HepG2 (cell line): ENCODE data around the gene MTMR4. TPM values are rescaled to one million over a fixed set of nuclear protein-coding genes. Genes with fewer than 3 reads are reported as not detected.

Experiments used
- ATAC-seq: fragments of 200-7000 bp; cut with Tn5 transposase; 3 replicates; pipeline ENCODE4 v1.9.1; 2020; ENCODE audit warnings: mild to moderate bottlenecking, moderate library complexity
- BruUV-seq: library from RNA; stranded (reverse); fragments of 400-500 nt; replicated peaks from 2 replicates; lab custom pipeline; 2021; lab: Mats Ljungman, UMichigan
- CTCF ChIA-PET: fragments of 300-600 bp; formaldehyde crosslinking; extraction: SDS; loops from one replicate; lab custom pipeline; 2021; ENCODE audit warnings: low total read pairs, inconsistent platforms, low intra/inter-chr PET ratio; lab: Yijun Ruan, JAX
- POLR2A ChIA-PET: fragments of 350-600 bp; sonication (Branson Sonifier 250); formaldehyde crosslinking; loops from one replicate; lab custom pipeline; 2020; ENCODE audit warnings: antibody characterized with exemption, inconsistent platforms; lab: Yijun Ruan, JAX
- DNase-seq: peaks from one replicate; pipeline ENCODE4 v3.0.0-alpha.2; 2015; ENCODE audit warnings: low spot score
- FAIRE-seq: peaks from 3 replicates; lab custom pipeline; 2011; peaks lifted over from hg19 to GRCh38; lab: Jason Lieb, UNC
- H2AFZ ChIP-seq: one replicate; pipeline ENCODE4 v1.6.1; 2011; ENCODE audit warnings: low read length, inconsistent platforms
- H3K27ac ChIP-seq: fragments of 300-600 bp; 3 replicates; pipeline ENCODE4 v1.8.0; 2011; ENCODE audit warnings: mixed run types, mild to moderate bottlenecking, mixed read lengths, low read length, inconsistent platforms; ENCODE audit not compliant: insufficient read depth; ENCODE audit errors: extremely low read length
- H3K27me3 ChIP-seq, 2 experiments: fragments of 200-600 bp in 1 of 2; 2 replicates in 1 of 2; 3 replicates in 1 of 2; pipeline versions ENCODE4 v1.6.0 to v1.8.0; 2011; ENCODE audit warnings: low read length in 2 of 2, mild to moderate bottlenecking in 2 of 2, moderate library complexity in 2 of 2, inconsistent platforms in 1 of 2; ENCODE audit not compliant: insufficient read depth in 2 of 2, control insufficient read depth in 1 of 2
- H3K36me3 ChIP-seq, 2 experiments: fragments of 200-600 bp in 1 of 2; replicated peaks in 1 of 2; 2 replicates in 1 of 2; 3 replicates in 1 of 2; pipeline versions ENCODE4 v1.5.1 to v1.8.0; 2011; ENCODE audit warnings: low read length in 2 of 2, inconsistent platforms in 1 of 2; ENCODE audit not compliant: insufficient read depth in 2 of 2, control insufficient read depth in 1 of 2
- H3K4me1 ChIP-seq: 2 replicates; pipeline ENCODE4 v1.5.1; 2012; ENCODE audit warnings: low read length, inconsistent platforms; ENCODE audit not compliant: insufficient read depth
- H3K4me2 ChIP-seq: 2 replicates; pipeline ENCODE4 v1.6.0; 2011; ENCODE audit warnings: low read depth, low read length, inconsistent platforms
- H3K4me3 ChIP-seq, 3 experiments: fragments of 200-600 bp in 1 of 3; sonication (generic), shearing (Covaris generic) in 1 of 3; replicated peaks in 1 of 3; 2 replicates each; pipeline ENCODE4 v1.5.1; 2011 to 2016; ENCODE audit warnings: low read length in 3 of 3, inconsistent platforms in 2 of 3, low read depth in 2 of 3, mild to moderate bottlenecking in 2 of 3, control low read depth in 1 of 3, mixed read lengths in 1 of 3; ENCODE audit not compliant: insufficient read depth in 1 of 3
- H3K79me2 ChIP-seq: one replicate; pipeline ENCODE4 v1.6.1; 2011; ENCODE audit warnings: low read length, inconsistent platforms; ENCODE audit not compliant: insufficient read depth
- H3K9ac ChIP-seq: 2 replicates; pipeline ENCODE4 v1.6.0; 2011; ENCODE audit warnings: mild to moderate bottlenecking, low read depth, low read length, inconsistent platforms; ENCODE audit not compliant: insufficient read depth
- H3K9me3 ChIP-seq: 2 replicates; pipeline ENCODE4 v1.5.1; 2012; ENCODE audit warnings: mild to moderate bottlenecking, low read length
- H4K20me1 ChIP-seq: 2 replicates; pipeline ENCODE4 v1.6.0; 2011; ENCODE audit warnings: inconsistent platforms, mild to moderate bottlenecking, low read length, moderate library complexity; ENCODE audit not compliant: insufficient read depth
- HINFP ChIP-seq: sonication (generic); formaldehyde crosslinking; IDR thresholded peaks from 2 replicates; pipeline ENCODE4 v1.4.0; 2020; ENCODE audit warnings: low read depth, mild to moderate bottlenecking, missing genetic modification reagents
- KAT7 ChIP-seq: IDR thresholded peaks from 2 replicates; pipeline ENCODE4 v1.6.1; 2018; ENCODE audit warnings: borderline replicate concordance, missing compliant biosample characterization
- KLF15 ChIP-seq: sonication (generic); formaldehyde crosslinking; IDR thresholded peaks from 2 replicates; pipeline ENCODE4 v1.8.1; 2023; ENCODE audit warnings: borderline replicate concordance, mild to moderate bottlenecking, inconsistent platforms, missing genetic modification reagents, mixed read lengths
- MED1 ChIP-seq: sonication (generic); formaldehyde crosslinking; IDR thresholded peaks from 2 replicates; pipeline ENCODE4 v1.4.0; 2020; ENCODE audit warnings: missing genetic modification reagents
- MED13 ChIP-seq: sonication (generic); formaldehyde crosslinking; IDR thresholded peaks from 2 replicates; pipeline ENCODE4 v1.5.0; 2020; ENCODE audit warnings: missing genetic modification reagents
- PHF20 ChIP-seq: sonication (generic); formaldehyde crosslinking; IDR thresholded peaks from 2 replicates; pipeline ENCODE4 v1.5.0; 2020; ENCODE audit warnings: mild to moderate bottlenecking, missing genetic modification reagents
- SRSF1 ChIP-seq: fragments of 200-400 bp; formaldehyde crosslinking; optimal IDR thresholded peaks from 2 replicates; pipeline ENCODE3; 2017; ENCODE audit warnings: mild to moderate bottlenecking, low read depth, low read length, moderate library complexity
- ZBTB1 ChIP-seq: sonication (generic); formaldehyde crosslinking; IDR thresholded peaks from 2 replicates; pipeline ENCODE4 v1.4.0; 2020; ENCODE audit warnings: missing genetic modification reagents, borderline replicate concordance
- ZNF550 ChIP-seq: sonication (generic); formaldehyde crosslinking; IDR thresholded peaks from 2 replicates; pipeline ENCODE4 v1.4.0; 2020; ENCODE audit warnings: mild to moderate bottlenecking, missing genetic modification reagents, borderline replicate concordance
- ZNF569 ChIP-seq: sonication (generic); formaldehyde crosslinking; IDR thresholded peaks from 2 replicates; pipeline ENCODE4 v1.5.0; 2020; ENCODE audit warnings: mild to moderate bottlenecking, missing genetic modification reagents, moderate library complexity, borderline replicate concordance
- ZZZ3 ChIP-seq: sonication (generic); formaldehyde crosslinking; IDR thresholded peaks from 2 replicates; pipeline ENCODE4 v1.4.0; 2020; ENCODE audit warnings: missing genetic modification reagents, mild to moderate bottlenecking, borderline replicate concordance
- WGBS: methylation state at CpG from one replicate; pipeline ENCODE4 v1.1.6; 2017; ENCODE audit warnings: low lambda C conversion rate; 5-methylcytosine and 5-hydroxymethylcytosine counted together
- in situ Hi-C: cut with HindIII; loops from 2 replicates; pipeline ENCODE4 v1.10.0; 2017; ENCODE audit warnings: low pct_unique_long_range_greater_than_20kb; ENCODE audit not compliant: extremely low pct_ligation_motif_present
- intact Hi-C: fragments of 100-400 bp; cut with micrococcal nuclease; formaldehyde crosslinking; loops from one replicate; pipeline ENCODE4 v1.10.0; 2022; ENCODE audit not compliant: unreplicated experiment
- polyA plus RNA-seq, 8 experiments: library from polyadenylated mRNA; depleted of rRNA in 3 of 8; stranded (reverse) in 7 of 8; unstranded in 1 of 8; fragments of >200 nt; fragmentation: Illumina TruSeq in 4 of 8; extraction: Trizol in 4 of 8; gene quantifications; 2 replicates each; pipeline versions ENCODE4 v1.2.1 to v1.2.3, GENCODE V29; 2011 to 2016; ENCODE audit warnings: low read depth in 4 of 8, missing spikeins in 1 of 8, mixed read lengths in 1 of 8; ENCODE audit not compliant: insufficient read depth in 1 of 8
- total RNA-seq, 5 experiments: library from RNA; depleted of rRNA; stranded (reverse); fragments of >200 nt; fragmentation: Illumina TruSeq; extraction: Trizol; gene quantifications; 2 replicates each; pipeline ENCODE4 v1.2.3, GENCODE V29; 2016; ENCODE audit warnings: low read depth in 1 of 5
- TF ChIP-seq, protein P1 (sequence below): sonication (generic); formaldehyde crosslinking; conservative IDR thresholded peaks from 2 replicates; pipeline ENCODE4 v1.8.1; 2023; ENCODE audit warnings: missing genetic modification reagents

The MTMR4 gene
- total and polyA plus RNA-seq, 2 of the 13 experiments (the other 11 are each of a cell fraction or from before 2014, with no cell fraction given) = 62.5 to 65.1 TPM

GRCh38 chr17:58493506-58493905 lies 20.9 kb downstream of the MTMR4 start (continued):
- TF ChIP-seq ZNF569 (CRISPR knock-in tag) (no peak), SRSF1 (no peak), MED13 (no peak)

- BruUV-seq = no TSS peak
- WGBS = 95% methylated on average over 11 of the region's 11 CpGs
- no peaks in the 10 kb centered on the region for H3K4me1 ChIP-seq
- H3K79me2 ChIP-seq = no peaks in the 10 kb centered on the region
- FAIRE-seq (no peak), DNase-seq (no peak), ATAC-seq (no peak)
- no peak overlapping the region for H2AFZ ChIP-seq
- peaks cover 48 to 83% of the 10 kb centered on the region in 2 experiments for H3K36me3 ChIP-seq
- in situ Hi-C loops (no loop called here), intact Hi-C loops (no loop called here)
- H3K9ac ChIP-seq = no peak overlapping the region
- no peak for TF ChIP-seq ZBTB1 (CRISPR knock-in tag)
- H4K20me1 ChIP-seq = peaks cover 5% of the 10 kb centered on the region; the same call in 1 of the 2 replicates
- H3K4me2 ChIP-seq = no peak overlapping the region
- no peak overlapping the region for H3K27ac ChIP-seq
- H3K4me3 ChIP-seq = no peak overlapping the region
- no peaks in the 10 kb centered on the region for H3K27me3 ChIP-seq
- ChIA-PET POLR2A (no interaction called here), CTCF (no interaction called here)
- H3K9me3 ChIP-seq = no peaks in the 10 kb centered on the region
These were observed 22.0 kb downstream of the MTMR4 start for GRCh38 chr17:58492238-58493121.

- POLR2A ChIA-PET = no interaction called here
- intact Hi-C loops = no loop called here
- no peak overlapping the region for H3K4me3 ChIP-seq
- H3K27me3 ChIP-seq = no peaks in the 10 kb centered on the region
- in situ Hi-C loops = no loop called here
- peaks cover 5% of the 10 kb centered on the region; the same call in 1 of the 2 replicates for H4K20me1 ChIP-seq
- no peaks in the 10 kb centered on the region for H3K9me3 ChIP-seq
- H3K4me1 ChIP-seq = no peaks in the 10 kb centered on the region
- H3K4me2 ChIP-seq = no peak overlapping the region
- no peak for FAIRE-seq
- peaks cover 46 to 75% of the 10 kb centered on the region in 2 experiments for H3K36me3 ChIP-seq
- H3K79me2 ChIP-seq = no peaks in the 10 kb centered on the region
- no peak overlapping the region for H3K9ac ChIP-seq
- H2AFZ ChIP-seq = no peak overlapping the region
- DNase-seq = no peak
- no TSS peak for BruUV-seq
- no peak overlapping the region for H3K27ac ChIP-seq
- WGBS = 97% methylated on average over 6 of the region's 6 CpGs
- ATAC-seq = no peak
- CTCF ChIA-PET = no interaction called here
- no peak for TF ChIP-seq HINFP (CRISPR knock-in tag)
- no peak for TF ChIP-seq PHF20 (CRISPR knock-in tag)
- no peak for TF ChIP-seq ZNF550 (CRISPR knock-in tag)
- TF ChIP-seq, protein P1, sequence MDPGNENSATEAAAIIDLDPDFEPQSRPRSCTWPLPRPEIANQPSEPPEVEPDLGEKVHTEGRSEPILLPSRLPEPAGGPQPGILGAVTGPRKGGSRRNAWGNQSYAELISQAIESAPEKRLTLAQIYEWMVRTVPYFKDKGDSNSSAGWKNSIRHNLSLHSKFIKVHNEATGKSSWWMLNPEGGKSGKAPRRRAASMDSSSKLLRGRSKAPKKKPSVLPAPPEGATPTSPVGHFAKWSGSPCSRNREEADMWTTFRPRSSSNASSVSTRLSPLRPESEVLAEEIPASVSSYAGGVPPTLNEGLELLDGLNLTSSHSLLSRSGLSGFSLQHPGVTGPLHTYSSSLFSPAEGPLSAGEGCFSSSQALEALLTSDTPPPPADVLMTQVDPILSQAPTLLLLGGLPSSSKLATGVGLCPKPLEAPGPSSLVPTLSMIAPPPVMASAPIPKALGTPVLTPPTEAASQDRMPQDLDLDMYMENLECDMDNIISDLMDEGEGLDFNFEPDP (CRISPR knock-in tag) = no peak
- no peak for TF ChIP-seq MED1 (CRISPR knock-in tag)
- no peak for TF ChIP-seq KLF15 (CRISPR knock-in tag)
- no peak for TF ChIP-seq ZZZ3 (CRISPR knock-in tag)
- no peak for TF ChIP-seq KAT7 (CRISPR knock-in tag)
These were observed 22.9 kb downstream of the MTMR4 start for GRCh38 chr17:58491510-58492045.
